Ramos (cell line): Measurements from ENCODE around the gene RGS5.

Experiments
- in situ Hi-C: fragments of 300-500 bp; cut with MboI; formaldehyde crosslinking; loops from one replicate; pipeline ENCODE4 v1.14.3; 2022; ENCODE audit warnings: low sequenced_read_pairs; ENCODE audit not compliant: unreplicated experiment

RGS5 gene

GRCh38 chr1:163161337-163161736 is 41.4 kb downstream of the RGS5 start:
- in situ Hi-C loops: no loop called here

- in situ Hi-C loops: no loop called here
Measured at GRCh38 chr1:163155606-163156005, 47.1 kb downstream of the RGS5 start.

GRCh38 chr1:163148911-163149310 is 53.8 kb downstream of the RGS5 start:
- in situ Hi-C loops: no loop called here

- in situ Hi-C loops: no loop called here
Measured at GRCh38 chr1:163147019-163147418, 55.7 kb downstream of the RGS5 start.

GRCh38 chr1:163145435-163145834 is 57.3 kb downstream of the RGS5 start:
- in situ Hi-C loops: no loop called here

- in situ Hi-C loops: no loop called here
Measured at GRCh38 chr1:163144418-163144817, 58.3 kb downstream of the RGS5 start.

- in situ Hi-C loops: no loop called here
Measured at GRCh38 chr1:163142152-163142551, 60.6 kb downstream of the RGS5 start.

- in situ Hi-C loops: no loop called here
Measured at GRCh38 chr1:163141556-163141955, 61.2 kb downstream of the RGS5 start.

GRCh38 chr1:163137556-163138265 is 65.0 kb downstream of the RGS5 start:
- in situ Hi-C loops: no loop called here

GRCh38 chr1:163131981-163132380 is 70.7 kb downstream of the RGS5 start:
- in situ Hi-C loops: no loop called here

- in situ Hi-C loops: no loop called here
Measured at GRCh38 chr1:163130225-163130856, 72.4 kb downstream of the RGS5 start.

GRCh38 chr1:163128282-163128681 is 74.4 kb downstream of the RGS5 start:
- in situ Hi-C loops: no loop called here

GRCh38 chr1:163124812-163125211 is 77.9 kb downstream of the RGS5 start:
- in situ Hi-C loops: no loop called here

- in situ Hi-C loops: no loop called here
Measured at GRCh38 chr1:163120372-163120771, 82.3 kb downstream of the RGS5 start.

GRCh38 chr1:163119707-163120106 is 83.0 kb downstream of the RGS5 start:
- in situ Hi-C loops: no loop called here

- in situ Hi-C loops: no loop called here
Measured at GRCh38 chr1:163115887-163116286, 86.8 kb downstream of the RGS5 start.

GRCh38 chr1:163107655-163108054 is 95.1 kb downstream of the RGS5 start:
- in situ Hi-C loops: no loop called here

GRCh38 chr1:163106364-163106987 is 96.2 kb downstream of the RGS5 start:
- in situ Hi-C loops: no loop called here

GRCh38 chr1:163104385-163105099 is 98.2 kb downstream of the RGS5 start:
- in situ Hi-C loops: no loop called here

- in situ Hi-C loops: no loop called here
Measured at GRCh38 chr1:163102590-163102989, 100.1 kb downstream of the RGS5 start.

- in situ Hi-C loops: no loop called here
Measured at GRCh38 chr1:163095213-163095612, 107.5 kb downstream of the RGS5 start.
